Stimulated activated CD8-positive, alpha-beta memory T cell treated with anti-CD3 and anti-CD28 coated beads, Interleukin-12 subunit alpha, Interleukin-12 subunit beta, amount 100 ng/mL, for 24 hours (primary cell): Measurements from ENCODE around the gene TIGAR.

Experiments used
- DNase-seq: peaks from one replicate; pipeline ENCODE4 v3.0.0-alpha.2; 2020; ENCODE audit errors: extremely low read depth

The TIGAR gene

DNA sequence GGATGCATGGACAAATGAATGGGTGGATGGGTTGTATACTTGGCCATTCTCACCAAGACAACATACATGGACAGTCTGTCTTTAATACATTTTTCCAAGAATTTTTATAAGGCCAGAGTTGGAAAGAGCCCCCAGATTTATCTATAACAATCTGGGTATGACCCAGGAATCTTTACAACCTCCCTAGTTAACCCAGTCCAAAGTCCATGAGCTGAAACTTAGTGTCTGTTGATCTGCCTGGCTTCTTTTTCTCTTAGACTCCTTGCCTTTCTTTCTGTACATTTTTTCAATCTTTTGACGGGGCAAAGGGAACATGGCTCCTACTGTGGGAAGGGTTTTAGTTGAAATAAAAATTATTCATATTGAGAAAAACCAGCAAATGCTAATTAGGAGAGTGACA, 57.8 kb downstream of the TIGAR start:
- DNase-seq, result no peak

DNA sequence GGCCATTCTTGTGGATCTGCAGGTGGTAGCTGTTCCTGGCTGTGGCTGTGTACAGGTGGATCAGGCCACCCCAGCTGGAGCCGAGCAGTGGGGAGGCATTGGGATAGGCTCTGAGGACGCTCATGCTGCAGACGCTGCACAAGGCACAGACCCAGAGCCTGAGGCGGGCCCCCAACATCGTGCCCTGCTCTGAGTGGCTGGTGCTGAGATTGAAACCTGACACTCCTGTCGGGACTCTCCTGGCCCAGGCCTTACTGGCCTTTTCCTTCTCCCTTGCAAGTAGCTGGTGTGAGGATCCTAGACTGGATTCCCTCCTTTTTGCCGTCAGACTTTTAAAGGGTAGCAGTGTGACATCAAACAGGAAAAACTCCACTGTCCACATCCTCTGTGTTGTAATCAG, 58.4 kb downstream of the TIGAR start, which contains the start of gene FGF23:
Gene FGF23 (minus strand): TSS at position 308 of the 400 bp plus-strand sequence. CDS start 130 bp downstream, at position 178.
- no peak for DNase-seq

DNA sequence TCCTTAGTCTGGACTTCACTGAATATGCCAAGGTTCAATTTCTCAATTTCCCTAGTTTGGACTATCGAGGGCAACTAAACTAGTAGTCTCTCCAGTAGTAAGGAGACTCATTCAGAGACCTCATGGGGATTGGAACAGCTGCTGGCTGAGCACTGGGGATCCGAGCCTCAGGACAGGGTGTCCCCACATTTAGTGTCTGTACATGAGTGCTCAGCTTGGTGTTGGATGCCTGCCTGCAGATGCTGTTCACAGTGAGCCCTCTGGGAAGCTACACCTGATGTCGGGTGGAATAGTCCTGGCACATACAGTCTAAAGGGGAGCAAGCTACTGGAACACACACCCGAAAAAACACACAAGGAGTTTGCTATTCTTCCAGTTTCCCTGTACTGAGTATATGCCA, 59.3 kb downstream of the TIGAR start:
- no peak for DNase-seq

DNA sequence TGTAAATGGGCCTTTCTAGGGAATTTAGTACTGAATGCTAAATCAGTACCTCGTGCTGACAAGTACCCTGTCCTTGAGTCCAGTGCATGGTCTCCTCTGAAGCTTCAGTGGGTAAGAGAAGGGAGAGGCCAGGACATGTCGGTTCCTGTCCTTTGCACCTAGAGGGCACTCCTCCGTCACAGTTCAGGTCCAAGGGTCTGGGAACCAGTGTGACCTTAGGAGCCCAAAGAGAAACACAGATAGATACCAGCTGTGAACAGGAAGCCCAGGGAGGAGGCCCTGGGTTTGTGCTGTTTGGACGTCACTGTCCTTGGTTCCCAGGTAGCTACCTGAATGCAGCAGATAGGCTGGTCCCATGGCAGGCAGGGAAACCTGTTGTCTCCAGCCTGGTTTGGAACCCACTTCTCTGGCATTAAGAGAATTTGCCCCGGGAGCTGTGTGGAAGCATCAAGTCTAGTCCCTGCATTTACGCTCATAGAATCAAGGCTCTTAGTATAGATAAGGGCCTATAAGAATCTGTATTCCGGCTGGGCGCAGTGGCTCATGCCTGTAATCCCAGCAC, 62.4 kb downstream of the TIGAR start:
- no peak for DNase-seq

DNA sequence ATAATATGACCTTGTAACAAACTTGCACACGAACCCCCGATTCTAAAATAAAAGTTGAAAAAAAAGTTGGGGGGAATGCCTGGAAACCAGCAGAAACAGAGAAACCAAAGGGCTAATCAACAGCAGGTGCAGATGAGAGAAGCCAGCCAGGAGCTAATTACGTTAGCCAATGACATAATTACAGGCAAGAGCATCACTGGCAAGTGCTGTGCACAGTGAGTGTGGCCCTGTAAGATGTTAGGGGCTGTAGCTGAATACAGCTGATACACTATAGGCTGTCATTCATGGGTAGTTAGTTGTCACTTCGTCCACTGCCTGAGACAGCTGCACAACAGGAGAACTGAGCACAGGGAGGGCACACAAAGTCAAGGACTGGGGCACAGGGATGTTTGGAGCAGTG, 65.8 kb downstream of the TIGAR start:
- DNase-seq, result no peak

DNA sequence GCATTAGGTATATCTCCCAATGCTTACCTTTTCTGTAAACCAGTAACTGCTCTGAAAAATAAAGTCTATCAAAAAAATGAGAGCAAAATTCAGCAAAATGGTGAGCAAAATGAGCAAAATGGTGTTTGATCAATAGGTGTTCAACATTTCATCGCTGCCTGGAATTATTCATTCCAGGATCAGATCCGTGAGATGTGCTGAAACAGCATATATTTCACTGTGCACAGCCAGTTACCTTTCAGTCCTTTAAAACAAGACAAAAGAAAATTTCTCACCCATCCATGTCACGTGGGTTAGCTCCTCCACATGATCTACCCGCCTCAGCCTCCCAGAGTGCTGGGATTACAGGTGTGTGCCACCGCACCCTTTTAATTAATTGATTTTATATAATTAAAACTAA, 66.6 kb downstream of the TIGAR start:
- DNase-seq, result no peak

DNA sequence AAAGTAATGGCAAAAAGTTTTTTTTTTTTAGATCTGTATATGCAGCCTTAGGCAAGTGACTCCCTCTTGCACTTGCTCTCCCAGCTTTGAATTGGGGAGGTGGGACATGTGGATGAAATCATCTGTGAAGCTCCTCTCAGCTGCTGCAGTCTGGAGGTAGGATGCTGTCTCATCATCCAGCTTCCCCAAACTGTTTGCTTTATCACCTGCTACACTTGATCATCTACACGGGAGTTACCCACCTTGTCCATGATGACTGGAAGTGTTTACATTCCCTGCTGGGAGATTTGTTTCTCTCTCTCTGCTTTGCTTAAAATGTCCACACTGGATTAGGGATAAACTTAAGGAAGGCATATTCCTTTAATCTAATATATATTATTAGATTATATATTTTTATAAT, 67.0 kb downstream of the TIGAR start:
- no peak for DNase-seq

DNA sequence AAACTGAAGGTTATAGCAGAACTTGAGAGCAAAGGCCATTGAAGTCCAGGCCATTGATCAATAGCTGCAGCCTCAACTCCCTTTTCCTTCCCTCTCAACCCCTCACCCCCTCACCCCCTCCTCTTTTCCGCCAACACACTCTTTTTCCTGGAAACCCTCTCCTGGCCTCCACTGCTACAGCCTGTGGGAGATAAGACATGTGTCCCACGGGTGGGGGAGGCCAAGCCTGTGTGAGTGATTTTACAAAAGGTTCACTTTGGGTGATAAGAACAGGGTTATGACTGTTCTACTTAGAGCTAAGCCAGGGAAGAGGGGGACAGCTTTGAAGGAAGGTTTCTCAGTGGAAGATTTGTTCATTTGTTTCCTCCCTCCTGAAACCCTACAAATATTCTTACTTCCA, 67.6 kb downstream of the TIGAR start:
- no peak for DNase-seq

DNA sequence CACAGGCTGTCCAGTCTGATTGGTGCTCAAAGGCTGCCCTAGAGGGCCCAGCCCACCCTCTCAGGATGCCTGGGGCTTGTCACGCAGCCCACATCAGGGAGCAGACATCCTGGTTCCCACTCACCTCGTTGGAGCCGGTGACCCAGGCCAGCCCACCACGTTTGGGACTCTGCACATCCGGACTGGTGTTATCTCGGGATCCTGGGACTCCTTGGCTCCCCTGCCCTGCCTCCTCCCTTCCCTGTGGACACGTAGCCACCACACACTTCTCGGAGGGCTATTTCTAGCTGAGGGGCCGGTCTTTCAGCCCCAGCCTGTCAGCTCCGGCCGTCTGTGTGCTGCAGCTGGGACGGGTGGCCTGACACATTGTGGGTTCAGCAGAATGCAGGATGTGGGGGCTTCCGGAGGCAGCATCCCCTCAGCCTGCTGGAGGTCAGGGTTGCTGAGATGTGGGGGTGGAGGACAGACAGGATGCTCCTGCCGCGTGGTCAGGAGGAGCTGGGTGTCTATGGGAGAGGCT, 71.3 kb downstream of the TIGAR start:
- no peak for DNase-seq

DNA sequence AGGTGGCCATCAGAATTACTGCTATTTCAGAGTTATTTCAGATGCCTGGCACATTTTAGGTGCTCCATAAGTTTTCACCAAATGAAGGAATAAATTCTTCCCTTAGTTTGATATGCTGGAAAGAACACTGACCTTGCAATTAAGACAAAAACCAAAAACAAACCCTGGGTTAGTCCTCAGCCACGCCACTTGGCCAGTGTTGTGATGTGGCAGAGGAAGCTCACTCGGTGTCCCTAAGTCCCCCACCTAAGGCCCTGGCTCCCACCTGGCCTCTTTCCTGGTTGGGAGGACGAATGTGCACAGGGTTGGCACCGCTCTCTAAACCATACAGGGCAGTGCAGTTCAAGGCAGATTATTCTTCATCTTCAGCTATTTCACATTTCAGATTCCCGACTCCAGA, 72.2 kb downstream of the TIGAR start:
- DNase-seq, result no peak

DNA sequence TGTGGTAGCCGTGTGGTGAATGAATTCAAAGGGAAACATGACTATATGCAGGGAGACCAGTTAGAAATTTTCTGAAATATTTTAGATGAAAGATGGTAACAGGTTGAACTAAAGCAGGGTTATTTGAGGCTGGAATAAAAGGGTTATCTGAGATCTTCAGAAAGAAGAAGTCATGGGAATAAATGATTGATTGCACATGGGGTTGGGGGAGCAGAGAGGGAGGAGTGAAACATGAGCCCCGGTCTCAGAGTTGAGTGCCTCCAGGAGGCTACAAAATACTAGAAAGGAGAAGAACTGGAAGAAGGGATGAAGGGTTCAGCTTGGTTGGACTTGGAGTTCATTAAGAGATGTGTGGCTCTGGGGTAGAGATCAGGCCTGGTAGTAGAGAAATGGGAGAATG, 74.8 kb downstream of the TIGAR start:
- DNase-seq, result no peak

DNA sequence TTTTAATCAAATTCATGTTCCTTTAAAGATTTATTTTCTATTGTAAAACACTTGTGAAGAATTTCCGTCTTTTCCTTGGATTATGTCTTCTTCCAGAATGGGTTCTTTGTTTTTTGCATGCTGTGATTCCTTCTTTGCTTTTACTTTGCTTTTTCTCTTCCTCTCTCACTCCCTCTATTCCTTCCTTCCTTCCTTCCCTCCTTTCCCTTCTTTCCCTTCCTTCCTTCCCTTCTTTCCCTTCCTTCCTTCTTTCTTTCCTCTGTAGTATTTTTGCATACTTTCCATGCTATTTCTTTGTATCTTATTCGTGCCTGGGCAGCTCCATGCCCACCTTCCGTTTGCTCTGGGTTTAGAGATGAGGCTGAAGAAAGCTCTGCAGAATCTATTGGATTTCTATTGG, 80.1 kb downstream of the TIGAR start:
- DNase-seq, result no peak

DNA sequence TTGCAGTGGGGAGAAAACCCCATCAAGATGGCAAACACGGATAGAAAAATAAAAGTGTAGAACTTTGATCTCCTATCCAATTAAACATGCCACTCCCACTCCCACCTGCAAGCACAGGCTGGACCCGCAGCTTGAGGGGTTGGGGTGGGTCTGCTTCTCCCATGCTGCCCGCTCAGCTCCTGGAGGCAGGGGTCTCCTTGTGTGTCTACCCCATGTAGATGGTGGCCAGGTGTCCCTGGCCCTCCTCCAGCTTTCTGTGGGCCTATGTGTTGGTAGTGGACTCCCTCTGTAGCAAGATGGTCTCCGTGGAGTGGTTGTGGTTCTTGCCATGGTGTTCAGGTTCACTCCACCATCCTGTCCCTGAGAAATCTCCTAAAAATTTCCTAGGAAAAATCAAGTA, 82.0 kb downstream of the TIGAR start:
- DNase-seq, result no peak
